GM19023 (cell line): Measurements from ENCODE around the gene ROBO1.

Source experiments
- ATAC-seq: cut with Tn5 transposase; IDR thresholded peaks from one replicate; pipeline ENCODE4 v1.9.1; 2021; ENCODE audit warnings: mild to moderate bottlenecking, moderate library complexity; ENCODE audit not compliant: unreplicated experiment

ROBO1 gene

GRCh38 chr3:78993375-78993774 lies 774.4 kb downstream of the ROBO1 start:
- ATAC-seq: no peak

DNA sequence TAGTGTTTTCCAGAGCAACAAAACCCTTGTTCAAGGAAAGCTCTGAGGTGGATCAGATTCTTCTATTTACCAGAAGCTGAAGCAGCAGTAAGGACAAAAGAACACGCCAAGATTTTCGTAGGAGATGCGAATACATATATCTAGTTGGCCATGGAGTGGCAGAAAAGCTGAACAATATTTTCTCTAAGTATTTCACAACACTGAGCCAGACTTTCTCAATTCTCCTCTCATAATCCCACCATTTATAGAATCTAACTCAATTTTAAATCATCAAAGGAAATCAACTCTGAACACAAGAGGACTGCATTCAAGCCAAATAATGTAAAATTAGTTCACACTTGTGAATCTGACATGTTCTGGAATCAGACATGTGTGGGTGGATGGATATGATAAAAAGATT lies 775.0 kb downstream of the ROBO1 start:
- ATAC-seq: no peak

- no peak for ATAC-seq
Observed at GRCh38 chr3:78992400-78992799, 775.4 kb downstream of the ROBO1 start.

GRCh38 chr3:78991656-78992055 lies 776.1 kb downstream of the ROBO1 start:
- ATAC-seq: no peak

DNA sequence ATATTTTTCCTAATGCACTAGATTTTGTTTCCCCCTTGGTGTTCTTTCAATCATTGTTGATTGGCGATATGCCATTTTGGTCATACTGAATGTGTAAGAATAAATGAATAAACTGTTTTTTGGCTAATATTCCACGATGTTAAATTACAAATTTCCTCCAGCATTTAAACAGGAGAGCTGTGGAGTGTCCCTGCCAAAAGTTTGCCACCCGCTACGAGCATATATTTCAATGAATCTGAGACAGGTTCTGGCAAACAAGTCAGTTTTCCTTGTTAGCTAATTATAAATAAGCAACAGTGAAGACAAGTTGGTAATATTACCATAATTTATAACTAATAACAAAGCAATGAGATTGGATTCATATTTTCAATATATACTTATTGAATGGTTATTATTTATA lies 777.6 kb downstream of the ROBO1 start:
- ATAC-seq: no peak

- no peak for ATAC-seq
Observed at GRCh38 chr3:78988324-78988723, 779.5 kb downstream of the ROBO1 start.

- no peak for ATAC-seq
Observed at GRCh38 chr3:78986416-78987101, 781.2 kb downstream of the ROBO1 start.

- no peak for ATAC-seq
Observed at GRCh38 chr3:78985981-78986380, 781.8 kb downstream of the ROBO1 start.

GRCh38 chr3:78979028-78979427 lies 788.8 kb downstream of the ROBO1 start:
- ATAC-seq: no peak

GRCh38 chr3:78978037-78978436 lies 789.8 kb downstream of the ROBO1 start:
- ATAC-seq: no peak

GRCh38 chr3:78977073-78977472 lies 790.7 kb downstream of the ROBO1 start:
- no peak for ATAC-seq

DNA sequence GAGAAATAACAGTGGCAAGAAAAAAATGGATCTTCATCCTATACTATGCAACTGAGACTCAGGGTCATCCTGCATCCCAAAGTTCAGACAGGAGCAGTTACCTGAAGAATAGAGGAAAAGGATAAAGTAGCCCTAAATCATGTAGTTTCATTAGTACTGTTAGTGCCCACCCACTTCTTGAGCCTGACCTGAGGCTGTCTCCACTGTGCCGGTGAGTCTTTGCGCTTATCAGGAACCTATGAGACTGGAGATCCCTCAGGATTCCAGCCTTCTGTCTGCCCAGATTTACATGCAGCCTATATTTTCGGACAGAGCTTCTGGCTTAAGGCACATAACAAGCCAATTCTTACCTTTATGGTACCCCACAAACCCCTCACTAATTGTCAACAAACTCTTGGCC lies 791.6 kb downstream of the ROBO1 start:
- ATAC-seq: no peak

GRCh38 chr3:78974181-78974790 lies 793.5 kb downstream of the ROBO1 start:
- ATAC-seq: no peak

DNA sequence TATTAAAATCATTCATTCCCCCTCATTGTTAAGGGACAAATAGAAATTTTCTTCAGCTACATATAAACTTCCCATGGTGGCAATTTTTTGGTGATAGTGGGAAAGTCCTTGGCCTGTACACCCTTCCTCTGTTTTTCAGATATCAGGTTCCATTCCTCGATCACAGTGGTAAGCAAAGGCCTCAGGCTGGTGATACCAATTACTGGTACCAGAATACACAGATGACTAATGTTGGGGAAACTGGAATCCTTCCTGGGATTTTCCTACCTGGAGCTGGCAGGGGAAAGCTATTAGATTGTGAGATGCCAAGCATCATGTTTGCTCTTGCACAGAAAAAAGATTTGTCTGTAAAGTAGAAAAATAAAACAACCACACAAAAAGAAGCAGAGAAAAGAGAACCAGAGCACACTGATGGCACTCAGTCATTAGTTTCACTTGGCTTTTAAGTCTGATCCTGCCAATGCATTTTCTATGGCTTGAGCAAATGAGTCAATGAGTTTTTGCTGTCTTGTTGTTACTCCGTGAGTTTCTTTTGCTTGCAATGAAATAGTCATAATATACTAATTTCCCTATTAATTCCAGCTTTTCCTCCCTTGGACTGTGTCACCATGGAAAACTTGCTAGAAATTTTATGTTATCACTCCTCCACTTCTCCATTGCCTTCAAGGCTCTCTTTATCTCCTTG lies 795.0 kb downstream of the ROBO1 start:
- ATAC-seq: no peak

GRCh38 chr3:78970656-78971055 lies 797.1 kb downstream of the ROBO1 start:
- no peak for ATAC-seq

GRCh38 chr3:78969483-78969882 lies 798.3 kb downstream of the ROBO1 start:
- ATAC-seq: no peak

DNA sequence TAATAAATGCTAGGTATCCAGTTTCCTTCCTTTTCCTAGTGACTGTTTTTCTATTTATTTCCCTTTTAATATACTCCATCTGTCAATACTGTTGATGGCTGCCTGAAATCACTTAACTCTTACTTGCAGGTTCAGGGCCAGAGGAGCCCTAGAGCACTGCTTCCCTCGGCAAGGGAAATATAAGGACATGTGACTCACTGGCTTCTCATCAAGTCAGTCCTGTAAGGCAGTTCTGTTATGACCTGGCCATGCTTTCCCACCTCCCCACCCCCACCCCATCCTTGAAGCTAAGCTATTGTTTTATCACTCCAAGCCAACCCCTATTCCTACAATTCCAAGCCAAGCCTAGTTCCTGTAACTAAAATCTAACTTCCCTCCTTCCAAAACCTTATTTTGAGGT lies 800.7 kb downstream of the ROBO1 start:
- no peak for ATAC-seq

GRCh38 chr3:78963771-78964170 lies 804.0 kb downstream of the ROBO1 start:
- no peak for ATAC-seq

DNA sequence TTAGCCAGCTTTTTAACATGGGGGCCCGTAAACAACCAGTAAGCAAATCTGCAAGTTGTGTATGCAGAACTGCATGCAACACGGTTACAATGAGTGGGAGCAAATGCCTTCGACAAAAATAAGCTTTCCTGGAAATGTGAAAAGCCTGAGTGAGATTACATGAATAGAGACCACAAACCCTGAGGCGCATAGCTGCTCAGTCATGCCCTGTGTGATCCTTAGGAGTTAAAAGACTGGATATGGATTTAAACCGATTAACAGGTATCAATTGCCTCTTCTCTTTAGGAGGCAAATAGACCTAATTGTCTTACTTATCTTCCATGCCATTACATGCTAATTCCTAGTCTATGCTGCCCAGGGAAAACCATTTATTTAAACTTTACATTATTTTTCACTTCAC lies 810.3 kb downstream of the ROBO1 start:
- ATAC-seq: no peak

GRCh38 chr3:78951342-78951945 lies 816.4 kb downstream of the ROBO1 start:
- ATAC-seq: no peak

DNA sequence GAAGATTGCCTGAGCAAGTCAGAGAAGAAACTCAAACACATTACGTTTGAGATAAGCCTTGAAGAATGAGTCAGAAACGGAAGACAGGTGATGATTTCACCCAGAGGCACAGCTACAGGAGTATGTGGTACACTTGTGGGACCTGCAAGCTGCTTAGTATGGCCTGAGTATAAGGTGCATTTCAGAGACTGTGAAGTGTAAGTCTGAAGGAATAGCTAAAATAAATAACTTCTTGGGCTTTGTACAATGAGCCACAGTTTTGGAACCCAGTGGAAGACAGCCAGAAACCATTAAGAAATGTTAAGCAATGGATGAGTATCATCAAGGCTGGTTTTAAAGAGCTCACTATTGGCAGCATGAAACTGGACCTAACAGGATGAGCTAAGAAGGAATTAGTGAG lies 826.2 kb downstream of the ROBO1 start:
- ATAC-seq: no peak

DNA sequence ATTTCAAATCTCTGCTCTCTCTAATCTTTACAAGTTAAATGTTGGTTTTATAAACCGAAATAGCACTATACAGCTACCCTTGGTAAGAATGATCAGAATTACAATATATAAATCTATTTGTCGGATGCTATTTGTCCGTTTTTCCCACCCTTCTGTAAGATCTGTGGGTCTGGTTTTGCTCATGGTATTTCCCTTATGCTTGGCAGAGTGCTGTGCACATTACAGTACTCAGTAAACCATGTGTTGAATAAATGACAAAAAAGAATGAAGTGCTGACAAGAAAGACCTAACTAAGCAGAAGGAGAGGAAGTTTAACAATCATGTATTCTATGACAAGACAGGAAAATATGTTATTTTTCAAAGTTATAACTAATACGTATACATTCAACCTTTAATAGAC lies 827.2 kb downstream of the ROBO1 start:
- ATAC-seq: no peak
